ENCODE measurements around the gene APMAP.

APMAP gene

DNA sequence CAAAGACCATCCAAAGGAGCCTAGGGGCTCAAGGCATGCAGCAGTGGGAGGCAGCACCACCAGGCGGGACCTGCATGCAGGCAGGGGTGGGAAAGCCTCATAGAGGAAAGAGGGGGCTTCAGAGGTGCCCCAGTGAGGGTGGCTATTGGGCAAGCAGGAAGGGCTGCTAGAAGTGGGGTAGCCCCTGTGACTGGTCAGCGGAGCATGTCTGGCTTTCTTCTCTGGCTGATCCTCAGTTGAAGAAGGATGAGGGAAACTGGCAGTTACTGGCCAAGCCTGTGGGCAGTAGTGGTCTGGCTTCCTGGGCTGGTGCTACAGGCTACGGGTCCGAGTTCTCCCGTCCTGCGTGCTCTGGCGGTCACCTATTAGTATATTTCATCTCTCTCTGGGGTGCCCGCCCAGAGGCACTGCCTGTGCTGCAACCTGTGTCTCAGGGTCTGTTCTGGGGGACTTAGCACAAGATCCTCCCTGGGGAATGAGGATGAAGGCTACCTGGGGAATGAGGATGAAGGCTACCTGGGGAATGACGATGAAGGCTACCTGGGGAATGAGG, 79.4 kb downstream of the APMAP start:
- no peak for DNase-seq (ENCODE audit: extremely low read depth, insufficient read length)
- TF ChIP-seq, protein P1, sequence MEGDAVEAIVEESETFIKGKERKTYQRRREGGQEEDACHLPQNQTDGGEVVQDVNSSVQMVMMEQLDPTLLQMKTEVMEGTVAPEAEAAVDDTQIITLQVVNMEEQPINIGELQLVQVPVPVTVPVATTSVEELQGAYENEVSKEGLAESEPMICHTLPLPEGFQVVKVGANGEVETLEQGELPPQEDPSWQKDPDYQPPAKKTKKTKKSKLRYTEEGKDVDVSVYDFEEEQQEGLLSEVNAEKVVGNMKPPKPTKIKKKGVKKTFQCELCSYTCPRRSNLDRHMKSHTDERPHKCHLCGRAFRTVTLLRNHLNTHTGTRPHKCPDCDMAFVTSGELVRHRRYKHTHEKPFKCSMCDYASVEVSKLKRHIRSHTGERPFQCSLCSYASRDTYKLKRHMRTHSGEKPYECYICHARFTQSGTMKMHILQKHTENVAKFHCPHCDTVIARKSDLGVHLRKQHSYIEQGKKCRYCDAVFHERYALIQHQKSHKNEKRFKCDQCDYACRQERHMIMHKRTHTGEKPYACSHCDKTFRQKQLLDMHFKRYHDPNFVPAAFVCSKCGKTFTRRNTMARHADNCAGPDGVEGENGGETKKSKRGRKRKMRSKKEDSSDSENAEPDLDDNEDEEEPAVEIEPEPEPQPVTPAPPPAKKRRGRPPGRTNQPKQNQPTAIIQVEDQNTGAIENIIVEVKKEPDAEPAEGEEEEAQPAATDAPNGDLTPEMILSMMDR (IDR thresholded peaks at IDR 0.05; ENCODE audit: insufficient read depth, low read length, poor library complexity, severe bottlenecking) = no peak
- Histone ChIP-seq H3K4me3 (replicated peaks; ENCODE audit: low read depth, low read length) (no peak overlapping the region), H3K27me3 (replicated peaks; ENCODE audit: control insufficient read depth, insufficient read depth, low read length) (no peaks in the 10 kb centered on the region), H3K36me3 (ENCODE audit: control insufficient read depth, insufficient read depth, low read length) (no peaks in the 10 kb centered on the region)
